HEK293 (cell line): Measurements from ENCODE around the gene CHN2.

Experiments
- CTCF ChIA-PET: fragments of 350-600 bp; formaldehyde crosslinking; extraction: SDS; loops from one replicate; lab custom pipeline; 2021; ENCODE audit warnings: antibody characterized with exemption; lab: Yijun Ruan, JAX
- POLR2A ChIA-PET: fragments of 300-600 bp; formaldehyde crosslinking; extraction: SDS; loops from one replicate; lab custom pipeline; 2020; ENCODE audit warnings: antibody characterized with exemption, inconsistent platforms; lab: Yijun Ruan, JAX
- H3K27ac ChIP-seq: fragments of 200-500 bp; sonication (Bioruptor generic); 2 replicates; pipeline ENCODE4 v1.5.1; 2014; ENCODE audit warnings: low read depth, low read length, control low read depth, inconsistent platforms; ENCODE audit errors: extremely low read depth
- H3K36me3 ChIP-seq, 2 experiments: fragments of 200-500 bp in 1 of 2; sonication (Bioruptor generic) in 1 of 2; 1 replicate in 1 of 2; 2 replicates in 1 of 2; pipeline ENCODE4 v1.5.1; 2014 to 2017; ENCODE audit warnings: inconsistent platforms in 2 of 2, low read length in 2 of 2; ENCODE audit not compliant: control insufficient read depth in 2 of 2, insufficient read depth in 1 of 2
- H3K4me1 ChIP-seq: fragments of 200-500 bp; sonication (Bioruptor generic); 2 replicates; pipeline ENCODE4 v1.5.1; 2014; ENCODE audit warnings: mild to moderate bottlenecking, low read length, inconsistent platforms; ENCODE audit not compliant: control insufficient read depth, insufficient read depth
- H3K4me3 ChIP-seq: 2 replicates; pipeline ENCODE4 v1.5.1; 2011; ENCODE audit warnings: low read depth, mild to moderate bottlenecking, control low read depth, low read length, moderate library complexity
- H3K9me3 ChIP-seq: fragments of 200-500 bp; sonication (Bioruptor generic); 2 replicates; pipeline ENCODE4 v1.5.1; 2014; ENCODE audit warnings: low read depth, low read length, inconsistent platforms; ENCODE audit not compliant: control insufficient read depth, insufficient read depth
- AEBP2 ChIP-seq: fragments of 450-650 bp; formaldehyde crosslinking; IDR thresholded peaks from 2 replicates; pipeline ENCODE4 v1.5.1; 2016; ENCODE audit warnings: missing biosample characterization, missing genetic modification characterization, borderline replicate concordance
- EGR2 ChIP-seq: fragments of 450-650 bp; formaldehyde crosslinking; IDR thresholded peaks from 2 replicates; pipeline ENCODE4 v1.5.1; 2016; ENCODE audit warnings: low read depth, missing biosample characterization, missing genetic modification characterization
- ELK4 ChIP-seq: IDR thresholded peaks from 2 replicates; pipeline ENCODE4 v1.6.1; 2011; ENCODE audit warnings: mild to moderate bottlenecking, low read depth, low read length, borderline replicate concordance
- GLIS1 ChIP-seq: fragments of 450-650 bp; formaldehyde crosslinking; IDR thresholded peaks from 2 replicates; pipeline ENCODE4 v1.5.1; 2016; ENCODE audit warnings: missing biosample characterization, missing genetic modification characterization
- IKZF3 ChIP-seq: fragments of 450-650 bp; IDR thresholded peaks from 2 replicates; pipeline ENCODE4 v1.5.0; 2018; ENCODE audit warnings: missing biosample characterization, mild to moderate bottlenecking, missing genetic modification characterization, moderate library complexity
- KLF1 ChIP-seq: fragments of 450-650 bp; formaldehyde crosslinking; IDR thresholded peaks from 2 replicates; pipeline ENCODE4 v1.5.1; 2016; ENCODE audit warnings: missing biosample characterization, missing genetic modification characterization
- KLF8 ChIP-seq: fragments of 450-650 bp; formaldehyde crosslinking; IDR thresholded peaks from 2 replicates; pipeline ENCODE4 v1.5.1; 2016; ENCODE audit warnings: missing biosample characterization, missing genetic modification characterization
- ZIC2 ChIP-seq: fragments of 450-650 bp; formaldehyde crosslinking; IDR thresholded peaks from 2 replicates; pipeline ENCODE4 v1.5.1; 2016; ENCODE audit warnings: missing biosample characterization, missing genetic modification characterization
- ZNF140 ChIP-seq: fragments of 450-650 bp; formaldehyde crosslinking; IDR thresholded peaks from 2 replicates; pipeline ENCODE4 v1.5.1; 2016; ENCODE audit warnings: missing biosample characterization, missing genetic modification characterization
- ZNF148 ChIP-seq: fragments of 450-650 bp; formaldehyde crosslinking; IDR thresholded peaks from 2 replicates; pipeline ENCODE4 v1.5.0; 2017; ENCODE audit warnings: missing biosample characterization, missing genetic modification characterization, borderline replicate concordance
- ZNF19 ChIP-seq: fragments of 450-650 bp; formaldehyde crosslinking; IDR thresholded peaks from 2 replicates; pipeline ENCODE4; 2016; ENCODE audit warnings: missing biosample characterization, missing genetic modification characterization, low read depth
- ZNF426 ChIP-seq: fragments of 450-650 bp; formaldehyde crosslinking; IDR thresholded peaks from 2 replicates; pipeline ENCODE4 v1.5.1; 2017; ENCODE audit warnings: missing biosample characterization, missing genetic modification characterization, mild to moderate bottlenecking, inconsistent platforms, moderate library complexity
- ZNF433 ChIP-seq: fragments of 450-650 bp; formaldehyde crosslinking; IDR thresholded peaks from 2 replicates; pipeline ENCODE4 v1.5.1; 2016; ENCODE audit warnings: missing biosample characterization, missing genetic modification characterization, low read depth
- ZNF555 ChIP-seq: fragments of 450-650 bp; formaldehyde crosslinking; conservative IDR thresholded peaks from 2 replicates; pipeline ENCODE4 v1.5.1; 2017; ENCODE audit warnings: missing biosample characterization, mild to moderate bottlenecking, missing genetic modification characterization, inconsistent platforms
- ZNF596 ChIP-seq: fragments of 450-650 bp; IDR thresholded peaks from 2 replicates; pipeline ENCODE4 v1.5.0; 2018; ENCODE audit warnings: missing biosample characterization, mild to moderate bottlenecking, missing genetic modification characterization, moderate library complexity
- ZNF621 ChIP-seq: fragments of 450-650 bp; formaldehyde crosslinking; IDR thresholded peaks from 2 replicates; pipeline ENCODE4 v1.5.1; 2017; ENCODE audit warnings: missing biosample characterization, missing genetic modification characterization
- ZNF639 ChIP-seq: fragments of 450-650 bp; formaldehyde crosslinking; IDR thresholded peaks from 2 replicates; pipeline ENCODE4 v1.5.1; 2016; ENCODE audit warnings: missing biosample characterization, missing genetic modification characterization
- ZNF707 ChIP-seq: fragments of 450-650 bp; formaldehyde crosslinking; IDR thresholded peaks from 2 replicates; pipeline ENCODE4 v1.5.1; 2016; ENCODE audit warnings: missing biosample characterization, missing genetic modification characterization
- TF ChIP-seq, protein P1 (sequence below): fragments of 450-650 bp; formaldehyde crosslinking; IDR thresholded peaks from 2 replicates; pipeline ENCODE4 v1.5.1; 2016; ENCODE audit warnings: missing biosample characterization, missing genetic modification characterization
- TF ChIP-seq, protein P2 (sequence below): fragments of 450-650 bp; formaldehyde crosslinking; IDR thresholded peaks from 2 replicates; pipeline ENCODE4 v1.5.1; 2016; ENCODE audit warnings: missing biosample characterization, missing genetic modification characterization
- TF ChIP-seq, protein P3 (sequence below): fragments of 450-650 bp; formaldehyde crosslinking; IDR thresholded peaks from 2 replicates; pipeline ENCODE4 v1.5.1; 2016; ENCODE audit warnings: missing biosample characterization, missing genetic modification characterization

CHN2 gene

DNA sequence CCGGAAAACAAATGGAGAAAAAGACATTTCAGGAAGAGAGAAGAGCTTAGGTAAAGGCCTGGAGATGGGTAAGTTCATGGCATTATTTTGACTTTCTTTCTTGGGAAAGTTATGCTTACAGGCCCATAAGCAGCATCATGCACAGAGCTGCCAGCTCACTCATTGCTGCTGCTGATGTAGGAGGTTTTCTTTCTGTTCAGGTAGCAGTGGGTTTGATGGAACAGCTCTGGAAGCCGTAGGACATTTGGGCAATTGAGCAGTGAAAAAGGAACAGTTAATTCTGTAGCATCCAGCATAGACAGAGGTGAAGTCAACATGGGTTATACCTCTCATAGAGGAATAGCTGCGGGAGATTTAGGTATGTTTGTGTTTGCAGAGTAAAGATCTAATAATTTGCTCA, 3.3 kb downstream of the CHN2 start (continued):
- TF ChIP-seq AEBP2 = no peak

DNA sequence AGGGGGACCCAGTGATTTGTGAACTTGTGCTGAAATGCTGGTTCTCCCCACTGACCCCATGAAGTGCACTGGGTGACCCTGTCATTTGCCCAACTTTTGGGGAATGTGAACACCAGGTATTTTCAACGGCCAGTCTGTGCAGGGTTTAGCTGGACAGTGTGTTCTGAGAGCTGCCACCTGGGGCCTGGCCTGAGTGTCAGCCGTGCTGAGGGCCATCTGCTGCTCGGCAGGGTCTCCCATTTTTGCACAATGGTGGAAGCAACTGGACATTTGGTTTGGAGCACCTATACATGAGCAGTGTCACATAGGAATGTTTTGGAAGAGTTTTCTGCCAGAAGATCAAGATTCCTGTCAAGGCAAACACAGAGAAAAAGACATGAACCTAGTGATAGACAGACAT, 5.2 kb downstream of the CHN2 start:
- TF ChIP-seq IKZF3 (no peak), ZNF639 (tag by site-specific recombination) (no peak), ZIC2 (tag by site-specific recombination) (no peak), ZNF426 (tag by site-specific recombination) (no peak), ZNF433 (tag by site-specific recombination) (no peak), ZNF596 (no peak), EGR2 (tag by site-specific recombination) (no peak), ZNF140 (no peak), ZNF148 (no peak), ZNF707 (tag by site-specific recombination) (no peak), GLIS1 (tag by site-specific recombination) (no peak), ZNF19 (no peak), ZNF555 (tag by site-specific recombination) (no peak), KLF8 (tag by site-specific recombination) (no peak), ZNF621 (no peak), ELK4 (no peak), KLF1 (tag by site-specific recombination) (no peak)
- TF ChIP-seq, protein P1, sequence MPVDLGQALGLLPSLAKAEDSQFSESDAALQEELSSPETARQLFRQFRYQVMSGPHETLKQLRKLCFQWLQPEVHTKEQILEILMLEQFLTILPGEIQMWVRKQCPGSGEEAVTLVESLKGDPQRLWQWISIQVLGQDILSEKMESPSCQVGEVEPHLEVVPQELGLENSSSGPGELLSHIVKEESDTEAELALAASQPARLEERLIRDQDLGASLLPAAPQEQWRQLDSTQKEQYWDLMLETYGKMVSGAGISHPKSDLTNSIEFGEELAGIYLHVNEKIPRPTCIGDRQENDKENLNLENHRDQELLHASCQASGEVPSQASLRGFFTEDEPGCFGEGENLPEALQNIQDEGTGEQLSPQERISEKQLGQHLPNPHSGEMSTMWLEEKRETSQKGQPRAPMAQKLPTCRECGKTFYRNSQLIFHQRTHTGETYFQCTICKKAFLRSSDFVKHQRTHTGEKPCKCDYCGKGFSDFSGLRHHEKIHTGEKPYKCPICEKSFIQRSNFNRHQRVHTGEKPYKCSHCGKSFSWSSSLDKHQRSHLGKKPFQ (tag by site-specific recombination) = no peak
- TF ChIP-seq, protein P2, sequence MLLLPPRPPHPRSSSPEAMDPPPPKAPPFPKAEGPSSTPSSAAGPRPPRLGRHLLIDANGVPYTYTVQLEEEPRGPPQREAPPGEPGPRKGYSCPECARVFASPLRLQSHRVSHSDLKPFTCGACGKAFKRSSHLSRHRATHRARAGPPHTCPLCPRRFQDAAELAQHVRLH (tag by site-specific recombination) = no peak
- TF ChIP-seq, protein P3, sequence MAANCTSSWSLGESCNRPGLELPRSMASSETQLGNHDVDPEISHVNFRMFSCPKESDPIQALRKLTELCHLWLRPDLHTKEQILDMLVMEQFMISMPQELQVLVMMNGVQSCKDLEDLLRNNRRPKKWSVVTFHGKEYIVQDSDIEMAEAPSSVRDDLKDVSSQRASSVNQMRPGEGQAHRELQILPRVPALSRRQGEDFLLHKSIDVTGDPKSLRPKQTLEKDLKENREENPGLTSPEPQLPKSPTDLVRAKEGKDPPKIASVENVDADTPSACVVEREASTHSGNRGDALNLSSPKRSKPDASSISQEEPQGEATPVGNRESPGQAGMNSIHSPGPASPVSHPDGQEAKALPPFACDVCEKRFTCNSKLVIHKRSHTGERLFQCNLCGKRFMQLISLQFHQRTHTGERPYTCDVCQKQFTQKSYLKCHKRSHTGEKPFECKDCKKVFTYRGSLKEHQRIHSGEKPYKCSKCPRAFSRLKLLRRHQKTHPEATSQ (tag by site-specific recombination) = no peak
- ChIA-PET CTCF (interaction anchor here (0.7 to 1.6 kb wide), 2 partner anchors 209 to 862 kb away, joined by 4 to 5 read pairs; no protein-coding TSS in a partner anchor), POLR2A (no interaction called here)
- peaks cover 9% of the 10 kb centered on the region for H3K4me1 ChIP-seq
- H3K9me3 ChIP-seq = no peaks in the 10 kb centered on the region
- no peak overlapping the region for H3K4me3 ChIP-seq
- H3K27ac ChIP-seq = no peak overlapping the region
- H3K36me3 ChIP-seq = no peaks in the 10 kb centered on the region
